ENCODE measurements around the gene RBM24.

Gene RBM24

GRCh38 chr6:17281100-17281496, at the start of gene RBM24:
TSS of gene RBM24 (plus strand) at chr6:17281361. CDS start at chr6:17281582, 221 bp downstream.
- peak in 9 of 10 donors; percentile 40 to 92 (median 61) for DNase-seq
- intact Hi-C loops (cut with DNase I): loop anchor here (5.0 kb wide), 1 partner anchor 301 kb away; no protein-coding TSS in a partner anchor

GRCh38 chr6:17233531-17233930, 47.6 kb upstream of the RBM24 start:
- intact Hi-C loops (cut with DNase I): no loop called here
- DNase-seq: no peak

GRCh38 chr6:17237246-17237645, 43.9 kb upstream of the RBM24 start:
- DNase-seq: no peak
- intact Hi-C loops (cut with DNase I): no loop called here

GRCh38 chr6:17239260-17239659, 41.9 kb upstream of the RBM24 start:
- no peak for DNase-seq
- intact Hi-C loops (cut with DNase I): no loop called here

- no peak for DNase-seq
- intact Hi-C loops (cut with DNase I): no loop called here
Observed at GRCh38 chr6:17240803-17241500, 40.2 kb upstream of the RBM24 start.

GRCh38 chr6:17242087-17242486, 39.1 kb upstream of the RBM24 start:
- intact Hi-C loops (cut with DNase I): no loop called here
- DNase-seq: no peak

GRCh38 chr6:17250237-17250636, 30.9 kb upstream of the RBM24 start:
- intact Hi-C loops (cut with DNase I): no loop called here

GRCh38 chr6:17251953-17252352, 29.2 kb upstream of the RBM24 start:
- no peak for DNase-seq
- intact Hi-C loops (cut with DNase I): no loop called here

More at GRCh38 chr6:17250237-17250636, 30.9 kb upstream of the RBM24 start:
- DNase-seq: no peak

- intact Hi-C loops (cut with DNase I): no loop called here
- no peak for DNase-seq
Observed at GRCh38 chr6:17258749-17259148, 22.4 kb upstream of the RBM24 start.

GRCh38 chr6:17265570-17265969, 15.6 kb upstream of the RBM24 start:
- intact Hi-C loops (cut with DNase I): no loop called here
- no peak for DNase-seq

GRCh38 chr6:17267566-17267965, 13.6 kb upstream of the RBM24 start:
- no peak for DNase-seq
- intact Hi-C loops (cut with DNase I): no loop called here

- no peak for DNase-seq
- intact Hi-C loops (cut with DNase I): no loop called here
Observed at GRCh38 chr6:17268114-17268513, 13.0 kb upstream of the RBM24 start.

GRCh38 chr6:17269840-17270239, 11.3 kb upstream of the RBM24 start:
- DNase-seq: no peak
- intact Hi-C loops (cut with DNase I): no loop called here

GRCh38 chr6:17271628-17272027, 9.5 kb upstream of the RBM24 start:
- no peak for DNase-seq
- intact Hi-C loops (cut with DNase I): no loop called here

- intact Hi-C loops (cut with DNase I): no loop called here
- no peak for DNase-seq
Observed at GRCh38 chr6:17276766-17277165, 4.4 kb upstream of the RBM24 start.

- intact Hi-C loops (cut with DNase I): no loop called here
- DNase-seq: no peak
Observed at GRCh38 chr6:17277256-17277655, 3.9 kb upstream of the RBM24 start.

GRCh38 chr6:17278289-17279063, 2.7 kb upstream of the RBM24 start:
- intact Hi-C loops (cut with DNase I): no loop called here
- DNase-seq: no peak

GRCh38 chr6:17280138-17280537, 1.0 kb upstream of the RBM24 start:
- DNase-seq: no peak
- intact Hi-C loops (cut with DNase I): loop anchor here (5.0 kb wide), 1 partner anchor 302 kb away; no protein-coding TSS in a partner anchor

GRCh38 chr6:17280552-17281090, 540 bp upstream of the RBM24 start:
- intact Hi-C loops (cut with DNase I): loop anchor here (5.0 kb wide), 1 partner anchor 302 kb away; no protein-coding TSS in a partner anchor
- DNase-seq: peak in 9 of 10 donors; percentile 34 to 93 (median 45)

GRCh38 chr6:17281497-17282481, 628 bp downstream of the RBM24 start:
- intact Hi-C loops (cut with DNase I): loop anchor here (5.0 kb wide), 1 partner anchor 301 kb away; no protein-coding TSS in a partner anchor
- DNase-seq: peak in 6 of 10 donors; percentile 8 to 84 (median 44)
